Femur (tissue), 1 donor: ENCODE data around the gene IFT27.

ENCODE experiments used
- DNase-seq: peaks from one replicate; pipeline ENCODE4 v3.0.0-alpha.2; 2017

IFT27 gene

GRCh38 chr22:36775964-36776669 is at the start of gene IFT27:
IFT27 (minus strand) TSS chr22:36776119; CDS start chr22:36775707, 412 bp downstream.
- DNase-seq: peak; percentile 100

- DNase-seq: no peak
Measured at GRCh38 chr22:36824655-36825054, 48.7 kb upstream of the IFT27 start.

- peak; percentile 69 for DNase-seq
Measured at GRCh38 chr22:36823186-36823839, 47.4 kb upstream of the IFT27 start.

- no peak for DNase-seq
Measured at GRCh38 chr22:36822581-36822980, 46.7 kb upstream of the IFT27 start.

- no peak for DNase-seq
Measured at GRCh38 chr22:36819112-36819511, 43.2 kb upstream of the IFT27 start.

- DNase-seq: no peak
Measured at GRCh38 chr22:36818010-36818642, 42.2 kb upstream of the IFT27 start.

- no peak for DNase-seq
Measured at GRCh38 chr22:36817525-36817848, 41.6 kb upstream of the IFT27 start.

GRCh38 chr22:36816636-36817524 is 41.0 kb upstream of the IFT27 start, which contains the start of gene PVALB:
PVALB (minus strand) TSS chr22:36817035; CDS start chr22:36817005, 30 bp downstream.
- DNase-seq: peak; percentile 50

GRCh38 chr22:36816339-36816635 is 40.4 kb upstream of the IFT27 start:
- DNase-seq: no peak

- no peak for DNase-seq
Measured at GRCh38 chr22:36815558-36816338, 39.8 kb upstream of the IFT27 start.

GRCh38 chr22:36814801-36815200 is 38.9 kb upstream of the IFT27 start:
- no peak for DNase-seq

GRCh38 chr22:36811094-36811800 is 35.3 kb upstream of the IFT27 start:
- no peak for DNase-seq

- no peak for DNase-seq
Measured at GRCh38 chr22:36809351-36809750, 33.4 kb upstream of the IFT27 start.

- DNase-seq: no peak
Measured at GRCh38 chr22:36808721-36809344, 32.9 kb upstream of the IFT27 start.

GRCh38 chr22:36807627-36808026 is 31.7 kb upstream of the IFT27 start:
- DNase-seq: no peak

- no peak for DNase-seq
Measured at GRCh38 chr22:36806835-36807234, 30.9 kb upstream of the IFT27 start.

- DNase-seq: no peak
Measured at GRCh38 chr22:36803358-36803757, 27.4 kb upstream of the IFT27 start.

- no peak for DNase-seq
Measured at GRCh38 chr22:36798674-36799066, 22.8 kb upstream of the IFT27 start.

GRCh38 chr22:36797911-36798673 is 22.2 kb upstream of the IFT27 start:
- no peak for DNase-seq

- DNase-seq: no peak
Measured at GRCh38 chr22:36797374-36797773, 21.5 kb upstream of the IFT27 start.
